ENCODE measurements around the gene RUSC2. TPM values are rescaled to one million over a fixed set of nuclear protein-coding genes. Genes with fewer than 3 reads are reported as not detected.
A peak's percentile ranks its signal among the peaks of the same experiment; 100 is the strongest.

Gene RUSC2, protein sequence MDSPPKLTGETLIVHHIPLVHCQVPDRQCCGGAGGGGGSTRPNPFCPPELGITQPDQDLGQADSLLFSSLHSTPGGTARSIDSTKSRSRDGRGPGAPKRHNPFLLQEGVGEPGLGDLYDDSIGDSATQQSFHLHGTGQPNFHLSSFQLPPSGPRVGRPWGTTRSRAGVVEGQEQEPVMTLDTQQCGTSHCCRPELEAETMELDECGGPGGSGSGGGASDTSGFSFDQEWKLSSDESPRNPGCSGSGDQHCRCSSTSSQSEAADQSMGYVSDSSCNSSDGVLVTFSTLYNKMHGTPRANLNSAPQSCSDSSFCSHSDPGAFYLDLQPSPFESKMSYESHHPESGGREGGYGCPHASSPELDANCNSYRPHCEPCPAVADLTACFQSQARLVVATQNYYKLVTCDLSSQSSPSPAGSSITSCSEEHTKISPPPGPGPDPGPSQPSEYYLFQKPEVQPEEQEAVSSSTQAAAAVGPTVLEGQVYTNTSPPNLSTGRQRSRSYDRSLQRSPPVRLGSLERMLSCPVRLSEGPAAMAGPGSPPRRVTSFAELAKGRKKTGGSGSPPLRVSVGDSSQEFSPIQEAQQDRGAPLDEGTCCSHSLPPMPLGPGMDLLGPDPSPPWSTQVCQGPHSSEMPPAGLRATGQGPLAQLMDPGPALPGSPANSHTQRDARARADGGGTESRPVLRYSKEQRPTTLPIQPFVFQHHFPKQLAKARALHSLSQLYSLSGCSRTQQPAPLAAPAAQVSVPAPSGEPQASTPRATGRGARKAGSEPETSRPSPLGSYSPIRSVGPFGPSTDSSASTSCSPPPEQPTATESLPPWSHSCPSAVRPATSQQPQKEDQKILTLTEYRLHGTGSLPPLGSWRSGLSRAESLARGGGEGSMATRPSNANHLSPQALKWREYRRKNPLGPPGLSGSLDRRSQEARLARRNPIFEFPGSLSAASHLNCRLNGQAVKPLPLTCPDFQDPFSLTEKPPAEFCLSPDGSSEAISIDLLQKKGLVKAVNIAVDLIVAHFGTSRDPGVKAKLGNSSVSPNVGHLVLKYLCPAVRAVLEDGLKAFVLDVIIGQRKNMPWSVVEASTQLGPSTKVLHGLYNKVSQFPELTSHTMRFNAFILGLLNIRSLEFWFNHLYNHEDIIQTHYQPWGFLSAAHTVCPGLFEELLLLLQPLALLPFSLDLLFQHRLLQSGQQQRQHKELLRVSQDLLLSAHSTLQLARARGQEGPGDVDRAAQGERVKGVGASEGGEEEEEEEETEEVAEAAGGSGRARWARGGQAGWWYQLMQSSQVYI (N-terminal part only)
- 100 to 1,000 TPM in 1 of 4 donors, 10 to 100 TPM in 3; 34.4 to 101 (median 72.1) TPM for total RNA-seq
- 10 to 100 TPM; 37.1 to 53.9 (median 45.7) TPM for polyA plus RNA-seq
- long read RNA-seq, donor 1, partial matches to known transcripts = 6 of 6 reads
- long read RNA-seq, donor 1, other reads (novel, unspliced or antisense) = 0 of 6 reads
- long read RNA-seq, donor 2, full-length matches to known transcripts = 1 of 53 reads
- long read RNA-seq, donor 2, partial matches to known transcripts = 42 of 53 reads
- long read RNA-seq, donor 2, other reads (novel, unspliced or antisense) = 10 of 53 reads

DNA sequence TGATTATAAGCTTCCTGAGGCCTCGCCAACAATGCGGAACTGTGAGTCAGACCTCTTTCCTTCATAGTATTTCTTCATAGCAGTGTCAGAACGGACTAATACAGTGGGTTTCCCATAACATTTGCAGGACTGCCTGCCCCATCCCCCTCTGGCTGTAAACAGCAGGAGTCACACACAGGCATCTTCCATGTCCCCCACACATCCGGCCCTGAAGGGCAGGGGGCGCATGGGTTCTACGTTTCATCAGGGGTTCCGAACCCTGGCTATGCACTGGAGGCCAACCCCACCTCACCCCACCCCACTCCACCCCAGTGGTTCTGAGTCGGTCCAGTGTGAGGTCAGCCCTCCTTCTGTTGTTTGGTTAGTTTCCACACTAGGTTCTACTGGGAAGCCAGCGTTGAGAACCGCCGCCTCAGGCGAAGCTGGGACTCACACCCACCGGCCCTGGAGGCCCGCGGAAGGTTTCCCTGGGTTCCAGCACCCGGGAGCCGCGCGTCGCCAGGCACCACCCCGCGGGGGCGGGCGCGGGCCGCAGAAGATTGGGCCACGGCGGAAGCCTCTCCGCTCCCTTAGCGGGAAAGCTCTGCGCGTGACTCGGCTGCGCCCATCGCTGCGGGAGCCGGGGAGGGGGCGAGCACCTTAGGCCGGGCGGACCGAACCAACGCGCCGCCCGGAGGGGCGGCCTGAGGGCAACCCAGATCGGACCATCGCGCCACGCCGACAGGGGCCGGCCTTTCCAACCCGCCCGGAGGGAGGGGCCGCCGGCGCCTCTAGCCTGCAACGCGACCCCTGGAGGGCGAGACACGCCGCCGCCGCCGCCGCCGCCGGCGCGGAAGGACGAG is at the start of gene RUSC2:
RUSC2 (plus strand) TSS at position 799 of the 842 bp plus-strand sequence. CDS start 56,411 bp downstream, outside the sequence.
- 1% methylated on average over 61 to 71 of the region's 71 CpGs for WGBS, 3 donors

DNA sequence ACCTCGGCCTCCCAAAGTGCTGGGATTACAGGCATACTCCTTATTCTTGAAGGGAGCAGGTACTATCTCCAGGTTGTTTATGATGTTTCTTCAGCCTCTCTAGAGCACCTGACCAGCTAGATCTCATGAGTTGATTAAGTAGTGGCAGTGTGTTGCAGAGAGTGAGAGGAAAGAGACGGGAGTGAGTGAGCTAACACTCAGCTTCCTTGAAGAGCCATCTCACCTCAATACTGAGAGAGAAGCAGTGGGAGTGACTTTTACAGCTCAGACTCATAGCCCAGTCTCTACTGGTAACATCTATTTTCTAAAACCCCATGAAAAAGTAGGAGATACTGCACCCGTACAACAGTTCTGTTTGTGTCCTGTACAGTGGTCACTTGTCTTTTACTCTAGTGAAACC is 43.9 kb upstream of the RUSC2 start:
- DNase-seq (no peak), ATAC-seq (no peak)
- intact Hi-C loops (cut with DNase I) = no loop called here
- H3K27ac ChIP-seq = no peak overlapping the region
- no peaks in the 10 kb centered on the region for H3K36me3 ChIP-seq (ENCODE audit: insufficient read depth in 1 of 2, low read depth in 1 of 2)
- no peak overlapping the region for H3K4me3 ChIP-seq
- WGBS, 3 donors = 90 to 97% (median 93%) methylated on average over 3 of the region's 3 CpGs
- H3K4me1 ChIP-seq = no peaks in the 10 kb centered on the region
- TF ChIP-seq, protein P1, sequence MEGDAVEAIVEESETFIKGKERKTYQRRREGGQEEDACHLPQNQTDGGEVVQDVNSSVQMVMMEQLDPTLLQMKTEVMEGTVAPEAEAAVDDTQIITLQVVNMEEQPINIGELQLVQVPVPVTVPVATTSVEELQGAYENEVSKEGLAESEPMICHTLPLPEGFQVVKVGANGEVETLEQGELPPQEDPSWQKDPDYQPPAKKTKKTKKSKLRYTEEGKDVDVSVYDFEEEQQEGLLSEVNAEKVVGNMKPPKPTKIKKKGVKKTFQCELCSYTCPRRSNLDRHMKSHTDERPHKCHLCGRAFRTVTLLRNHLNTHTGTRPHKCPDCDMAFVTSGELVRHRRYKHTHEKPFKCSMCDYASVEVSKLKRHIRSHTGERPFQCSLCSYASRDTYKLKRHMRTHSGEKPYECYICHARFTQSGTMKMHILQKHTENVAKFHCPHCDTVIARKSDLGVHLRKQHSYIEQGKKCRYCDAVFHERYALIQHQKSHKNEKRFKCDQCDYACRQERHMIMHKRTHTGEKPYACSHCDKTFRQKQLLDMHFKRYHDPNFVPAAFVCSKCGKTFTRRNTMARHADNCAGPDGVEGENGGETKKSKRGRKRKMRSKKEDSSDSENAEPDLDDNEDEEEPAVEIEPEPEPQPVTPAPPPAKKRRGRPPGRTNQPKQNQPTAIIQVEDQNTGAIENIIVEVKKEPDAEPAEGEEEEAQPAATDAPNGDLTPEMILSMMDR (IDR thresholded peaks at IDR 0.05) = no peak
- no peaks in the 10 kb centered on the region for H3K27me3 ChIP-seq (ENCODE audit: insufficient read depth in 3 of 3, low read length in 2 of 3)
- H3K9me3 ChIP-seq = no peaks in the 10 kb centered on the region

More for the DNA sequence above, at the start of gene RUSC2:
- ATAC-seq = peak; percentile 78 to 87 (median 82)
- TF ChIP-seq, protein P1 (IDR thresholded peaks at IDR 0.05) = peak; percentile 30
- intact Hi-C loops (cut with DNase I) = loop anchor here (2.0 to 10.0 kb wide), 5 partner anchors 31 to 205 kb away; no protein-coding TSS in a partner anchor
- Histone ChIP-seq H3K4me3 (peak within 1 kb of the TSS; percentile 89), H3K36me3 (ENCODE audit: insufficient read depth in 1 of 2, low read depth in 1 of 2) (no peaks in the 10 kb centered on the region), H3K27ac (peak within 1 kb of the TSS; percentile 99), H3K4me1 (peaks cover 18% of the 10 kb centered on the region), H3K27me3 (ENCODE audit: insufficient read depth in 3 of 3, low read length in 2 of 3) (no peaks in the 10 kb centered on the region), H3K9me3 (no peaks in the 10 kb centered on the region)
- DNase-seq = peak; percentile 92 to 95

DNA sequence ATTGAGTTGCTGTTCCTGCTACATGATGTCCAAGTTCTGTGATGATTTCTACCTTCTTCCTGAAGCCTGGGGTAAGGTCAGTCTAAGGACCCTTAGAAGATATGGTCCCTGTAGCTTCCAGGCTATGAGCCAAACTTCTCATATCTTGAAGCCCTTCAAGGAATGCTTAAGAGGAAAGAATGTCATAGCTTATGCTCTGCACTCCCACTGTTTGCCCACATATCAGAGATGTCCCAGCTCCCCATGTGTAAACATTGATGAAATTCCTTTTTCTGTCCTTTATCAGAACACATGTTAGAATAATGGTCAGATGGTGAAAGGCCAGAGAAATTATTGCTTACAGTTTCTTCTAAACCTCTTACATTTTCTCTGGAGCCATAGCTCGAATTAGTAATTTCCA is 41.4 kb upstream of the RUSC2 start:
- no peak for ATAC-seq
- TF ChIP-seq, protein P1 (IDR thresholded peaks at IDR 0.05) = no peak
- no peak for DNase-seq
- Histone ChIP-seq H3K9me3 (no peaks in the 10 kb centered on the region), H3K27ac (no peak overlapping the region), H3K4me3 (no peak overlapping the region), H3K36me3 (ENCODE audit: insufficient read depth in 1 of 2, low read depth in 1 of 2) (no peaks in the 10 kb centered on the region), H3K27me3 (ENCODE audit: insufficient read depth in 3 of 3, low read length in 2 of 3) (no peaks in the 10 kb centered on the region), H3K4me1 (no peaks in the 10 kb centered on the region)
- intact Hi-C loops (cut with DNase I) = no loop called here
- WGBS, 3 donors = 63 to 70% (median 66%) methylated on average over 1 of the region's 1 CpG
